Glutamatergic neuron (in vitro differentiated cells): Measurements from ENCODE around the gene DDHD1. TPM values are rescaled to one million over a fixed set of nuclear protein-coding genes. Genes with fewer than 3 reads are reported as not detected.
"Not testable (repeated sequence)": the region's sequence is repeated elsewhere in the genome, so short reads cannot be mapped to it uniquely, and the experiment has no call there.

Source experiments
- DNase-seq: peaks from one replicate; pipeline ENCODE4 v3.0.0; 2022
- H3K27ac Mint-ChIP-seq: one replicate; pipeline ENCODE4 v1.8.0; 2020; ENCODE audit warnings: mild to moderate bottlenecking, mixed read lengths, inconsistent platforms; ENCODE audit not compliant: unreplicated experiment
- H3K27me3 Mint-ChIP-seq: one replicate; pipeline ENCODE4 v1.8.0; 2020; ENCODE audit warnings: mild to moderate bottlenecking, moderate library complexity, mixed read lengths, inconsistent platforms; ENCODE audit not compliant: unreplicated experiment
- H3K36me3 Mint-ChIP-seq: one replicate; pipeline ENCODE4 v1.8.0; 2020; ENCODE audit warnings: mild to moderate bottlenecking, mixed read lengths, inconsistent platforms; ENCODE audit not compliant: unreplicated experiment
- H3K4me1 Mint-ChIP-seq: one replicate; pipeline ENCODE4 v1.8.0; 2020; ENCODE audit warnings: mild to moderate bottlenecking, low read depth, mixed read lengths, inconsistent platforms; ENCODE audit not compliant: unreplicated experiment
- H3K4me3 Mint-ChIP-seq: one replicate; pipeline ENCODE4 v1.8.0; 2020; ENCODE audit warnings: mild to moderate bottlenecking, mixed read lengths, inconsistent platforms; ENCODE audit not compliant: unreplicated experiment
- H3K9me3 Mint-ChIP-seq: one replicate; pipeline ENCODE4 v1.8.0; 2020; ENCODE audit warnings: mild to moderate bottlenecking, moderate library complexity, mixed read lengths, inconsistent platforms; ENCODE audit not compliant: unreplicated experiment
- CTCF ChIP-seq: fragments of 200-600 bp; sonication (generic); IDR thresholded peaks from one replicate; pipeline ENCODE4 v1.5.0; 2021; ENCODE audit not compliant: partially characterized antibody, unreplicated experiment
- total RNA-seq: library from RNA; stranded (reverse); fragmentation: NEBNext Ultra II Directional; extraction: Animal tissue kit (Norgen Biotek cat#: 25700); gene quantifications from one replicate; pipeline ENCODE4 v1.2.1, GENCODE V29; 2021; ENCODE audit not compliant: unreplicated experiment

Gene DDHD1
- total RNA-seq, 1 donor from 2014 or later, result 38.1 TPM

- Mint-ChIP-seq H3K27ac (no peak overlapping the region), H3K9me3 (no peaks in the 10 kb centered on the region), H3K4me1 (no peaks in the 10 kb centered on the region), H3K4me3 (no peak overlapping the region), H3K36me3 (no peaks in the 10 kb centered on the region), H3K27me3 (no peaks in the 10 kb centered on the region)
- no peak for TF ChIP-seq CTCF
- DNase-seq, result no peak
These were observed 27.4 kb upstream of the DDHD1 start for GRCh38 chr14:53180272-53181221.

- not testable (repeated sequence) for H3K9me3 Mint-ChIP-seq, H3K27me3 Mint-ChIP-seq, DNase-seq, H3K27ac Mint-ChIP-seq, H3K36me3 Mint-ChIP-seq, H3K4me1 Mint-ChIP-seq, H3K4me3 Mint-ChIP-seq
These were observed 26.4 kb upstream of the DDHD1 start for GRCh38 chr14:53179486-53180005.

GRCh38 chr14:53175375-53175774 lies 22.3 kb upstream of the DDHD1 start:
- Mint-ChIP-seq H3K4me1 (no peaks in the 10 kb centered on the region), H3K36me3 (no peaks in the 10 kb centered on the region), H3K27ac (no peak overlapping the region), H3K27me3 (no peaks in the 10 kb centered on the region), H3K4me3 (no peak overlapping the region), H3K9me3 (no peaks in the 10 kb centered on the region)
- TF ChIP-seq CTCF, result no peak
- no peak for DNase-seq

GRCh38 chr14:53174918-53175317 lies 21.8 kb upstream of the DDHD1 start:
- TF ChIP-seq CTCF, result no peak
- no peaks in the 10 kb centered on the region for H3K4me1 Mint-ChIP-seq
- no peak overlapping the region for H3K27ac Mint-ChIP-seq
- H3K36me3 Mint-ChIP-seq, result no peaks in the 10 kb centered on the region
- H3K9me3 Mint-ChIP-seq, result no peaks in the 10 kb centered on the region
- DNase-seq, result no peak
- H3K4me3 Mint-ChIP-seq, result no peak overlapping the region
- H3K27me3 Mint-ChIP-seq, result no peaks in the 10 kb centered on the region

GRCh38 chr14:53168786-53169185 lies 15.7 kb upstream of the DDHD1 start:
- Mint-ChIP-seq H3K9me3 (no peaks in the 10 kb centered on the region), H3K4me1 (no peaks in the 10 kb centered on the region), H3K27ac (no peak overlapping the region), H3K4me3 (no peak overlapping the region), H3K27me3 (no peaks in the 10 kb centered on the region), H3K36me3 (no peaks in the 10 kb centered on the region)
- DNase-seq, result no peak
- no peak for TF ChIP-seq CTCF
